Neural cell (in vitro differentiated cells): ENCODE data around the gene RNU6-8.

Experiments
- CTCF ChIP-seq: fragments of 450-650 bp; IDR thresholded peaks from 2 replicates; pipeline ENCODE4 v1.5.1; 2014; ENCODE audit warnings: antibody characterized with exemption, mild to moderate bottlenecking, moderate library complexity; ENCODE audit not compliant: poor library complexity, severe bottlenecking
- EP300 ChIP-seq: fragments of 450-650 bp; conservative IDR thresholded peaks from 2 replicates; pipeline ENCODE4 v1.6.1; 2014; ENCODE audit warnings: antibody characterized with exemption, mild to moderate bottlenecking, moderate library complexity; ENCODE audit not compliant: poor library complexity, severe bottlenecking

- TF ChIP-seq CTCF (no peak), EP300 (no peak)
Measured at GRCh38 chr14:32230181-32230580, 27.1 kb upstream of the RNU6-8 start.
